Stimulated activated CD8-positive, alpha-beta memory T cell treated with anti-CD3 and anti-CD28 coated beads, Interleukin-7, amount 100 ng/mL, for 4 hours (primary cell): Measurements from ENCODE around the gene TRPV4.
"Not testable (repeated sequence)": the region's sequence is repeated elsewhere in the genome, so short reads cannot be mapped to it uniquely, and the experiment has no call there.

ENCODE experiments used
- DNase-seq, 2 donors: peaks; one replicate each; pipeline ENCODE4 v3.0.0-alpha.2; 2020; ENCODE audit warnings: low read depth in 2 of 2

Gene TRPV4

DNA sequence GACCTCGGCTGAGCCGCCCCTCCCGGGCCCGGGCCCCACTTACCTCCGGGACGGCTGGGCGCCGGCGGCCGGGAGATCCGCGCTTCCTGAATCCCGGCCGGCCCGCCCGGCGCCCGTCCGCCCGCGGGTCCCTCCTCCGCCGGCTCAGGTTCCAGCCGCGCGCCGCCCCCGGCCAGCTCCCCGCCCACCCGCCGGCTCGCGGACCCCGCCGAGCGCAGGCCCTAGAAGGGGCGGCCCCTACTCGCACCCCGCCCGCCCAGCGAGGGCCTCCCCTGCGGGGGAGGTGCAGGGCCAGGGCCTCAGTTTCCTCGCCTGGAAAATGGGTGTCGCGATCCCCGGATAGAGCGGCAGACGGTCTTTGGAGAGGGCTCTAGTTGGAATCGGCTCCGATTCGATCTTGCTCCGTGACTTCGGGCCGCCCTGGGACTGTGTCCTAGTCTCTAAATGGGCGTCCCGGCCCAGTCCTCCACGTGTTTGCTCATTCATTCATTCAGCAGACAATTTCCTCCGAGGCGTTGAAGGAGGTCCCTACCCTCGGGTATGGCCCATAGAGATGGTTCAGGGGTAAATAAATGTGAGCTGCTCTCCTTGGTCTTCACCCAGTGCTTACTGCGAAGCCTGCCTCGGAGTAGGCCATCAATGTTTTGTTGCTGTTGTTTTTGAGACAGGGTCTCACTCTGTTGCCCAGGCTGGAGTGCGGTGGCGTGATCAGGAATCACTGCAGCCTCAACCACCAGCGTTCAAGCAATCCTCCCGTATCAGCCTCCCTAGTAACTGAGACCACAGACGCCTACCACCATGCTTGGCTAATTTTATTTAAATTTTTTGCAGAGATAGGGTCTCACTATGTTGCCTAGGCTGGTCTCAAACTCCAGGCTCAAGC, at the start of gene TRPV4:
Gene TRPV4, minus strand, starts transcription at position 92 of the 883 bp plus-strand sequence. CDS start 18,602 bp downstream, outside the sequence.
- no peak for DNase-seq

DNA sequence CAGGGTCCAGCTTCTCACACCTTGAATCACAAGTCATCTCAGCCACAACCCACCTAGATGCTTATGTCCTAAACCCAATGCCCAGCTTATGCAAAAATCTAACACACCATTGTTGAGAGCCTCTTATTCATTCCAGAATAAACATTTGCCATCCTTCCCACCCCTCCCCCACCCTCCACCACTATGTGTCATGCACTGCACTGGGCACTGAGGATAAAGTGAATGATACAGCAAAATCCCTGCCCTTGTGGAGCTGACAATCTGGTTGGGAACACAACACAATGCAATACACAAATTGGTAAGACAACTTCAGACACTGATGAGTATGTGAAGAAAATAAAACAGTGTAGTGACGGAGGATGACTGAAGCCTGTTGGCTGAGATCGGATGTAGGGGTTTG, 48.6 kb upstream of the TRPV4 start:
- DNase-seq: no peak

DNA sequence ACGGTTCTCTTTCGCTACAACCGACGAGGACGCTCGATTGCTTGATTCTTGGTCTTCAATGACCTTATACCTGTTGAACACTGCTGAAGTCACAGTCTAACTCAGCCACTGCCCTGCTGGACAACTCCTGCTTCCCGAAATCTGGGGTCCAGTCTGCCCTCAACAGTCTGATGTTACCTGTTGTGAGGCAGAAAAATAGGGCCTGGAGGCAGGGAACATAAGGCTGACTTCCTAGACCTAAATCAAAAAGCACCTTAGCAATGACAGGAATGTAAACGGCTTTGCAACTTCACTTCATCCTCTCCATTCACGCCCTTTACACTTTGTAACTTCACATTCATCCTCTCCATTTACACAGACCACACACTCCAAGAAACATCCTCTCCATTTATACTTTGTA, 47.7 kb upstream of the TRPV4 start:
- DNase-seq: no peak

DNA sequence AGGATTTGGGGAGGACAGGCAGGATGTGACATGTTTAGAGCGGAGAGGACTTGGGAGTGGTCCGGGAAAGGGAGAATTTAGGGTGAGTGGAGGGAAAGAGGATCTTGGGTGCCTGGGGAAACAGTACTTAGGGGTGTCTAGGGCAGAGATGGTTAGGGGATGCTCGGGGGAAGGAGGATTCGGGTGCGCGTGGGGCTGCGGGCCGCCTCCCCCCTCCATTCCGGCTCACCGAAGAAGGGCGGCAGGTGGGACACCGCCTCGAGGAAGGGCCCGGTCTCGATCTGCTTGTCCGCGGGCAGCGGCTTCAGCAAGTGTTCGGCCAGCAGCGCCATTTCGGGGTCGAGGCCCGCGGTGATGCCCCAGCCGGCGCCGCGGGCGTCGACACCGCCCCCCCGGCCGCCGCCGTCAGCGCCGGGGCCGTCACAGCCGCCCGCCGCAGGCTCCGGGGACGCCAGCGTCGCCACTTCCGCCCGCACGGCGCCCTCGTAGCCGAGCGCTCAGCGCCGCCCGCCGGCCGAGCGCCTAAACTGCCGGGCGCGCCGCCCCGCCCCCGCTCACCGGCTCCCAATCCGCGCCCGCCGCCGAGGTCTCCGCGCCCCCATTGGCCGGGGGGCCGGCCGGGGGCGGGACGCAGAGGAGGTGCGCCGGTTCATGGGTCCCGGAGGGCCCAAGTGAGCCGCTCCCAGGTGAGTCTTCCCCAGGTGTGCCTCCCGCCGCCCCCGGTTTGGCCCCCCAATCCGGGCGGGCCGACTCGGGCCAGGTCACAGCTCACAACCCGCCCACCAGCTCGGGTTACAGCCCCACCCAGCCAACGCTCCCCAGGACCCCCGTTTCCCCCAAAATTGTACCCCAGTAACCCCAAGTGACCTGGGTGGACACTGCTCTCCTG, 47.1 kb upstream of the TRPV4 start, which contains the start of gene GLTP:
Gene GLTP, minus strand, starts transcription at position 499 of the 889 bp plus-strand sequence. Its CDS starts 167 bp downstream, at position 332.
- peak; percentile 67 to 90 for DNase-seq

DNA sequence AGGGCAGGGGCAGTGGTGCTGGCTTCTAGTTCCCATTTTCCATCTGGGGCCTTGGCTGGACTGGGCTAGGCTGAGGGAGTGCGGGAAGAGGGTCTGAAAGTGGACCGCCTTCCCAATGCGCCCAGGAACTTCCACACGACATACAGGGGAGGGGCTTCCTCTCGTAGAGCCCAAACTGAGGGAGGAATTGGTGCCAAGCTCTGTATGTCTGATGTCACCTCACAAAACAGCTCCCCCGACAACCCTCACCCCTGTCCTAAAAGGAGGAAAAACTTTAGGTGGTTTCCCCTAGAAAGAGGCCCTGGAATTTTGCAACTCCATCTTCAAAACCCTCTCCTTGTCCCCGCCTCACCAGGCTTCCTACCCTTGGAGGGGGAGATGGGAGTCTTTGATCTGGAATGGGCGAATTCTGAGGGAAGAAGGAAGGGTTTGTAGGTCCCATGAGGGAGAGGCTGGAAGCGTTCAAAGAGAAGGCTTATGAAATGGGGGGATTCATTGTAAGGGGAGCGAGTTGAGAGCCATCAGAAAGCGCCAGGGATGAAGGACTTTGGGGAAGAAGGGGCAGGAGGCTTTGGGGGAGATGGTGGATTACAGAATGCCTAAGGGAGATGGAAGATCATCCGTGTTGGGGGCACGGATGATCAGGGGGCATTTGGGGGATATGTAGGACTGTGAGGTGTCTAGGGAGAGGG, 46.3 kb upstream of the TRPV4 start:
- DNase-seq: no peak

DNA sequence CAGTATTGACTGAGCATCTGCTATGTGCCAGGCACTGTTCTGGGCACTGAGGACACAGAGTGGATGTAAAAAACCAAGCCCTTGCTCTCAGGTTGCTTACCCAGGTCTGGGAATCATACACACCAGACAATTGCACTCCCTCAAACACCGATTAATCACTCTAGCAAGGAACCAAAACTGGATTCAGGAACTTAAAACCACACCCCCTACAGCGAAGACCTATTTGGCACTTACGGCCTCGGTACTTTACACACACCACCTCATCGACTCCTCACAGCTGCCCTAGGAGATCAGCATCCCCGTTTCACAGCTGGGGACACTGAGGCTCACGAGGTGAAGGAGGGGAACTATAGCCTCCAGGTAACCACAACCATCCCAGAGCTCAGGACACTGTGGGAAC, 45.6 kb upstream of the TRPV4 start:
- DNase-seq: no peak

DNA sequence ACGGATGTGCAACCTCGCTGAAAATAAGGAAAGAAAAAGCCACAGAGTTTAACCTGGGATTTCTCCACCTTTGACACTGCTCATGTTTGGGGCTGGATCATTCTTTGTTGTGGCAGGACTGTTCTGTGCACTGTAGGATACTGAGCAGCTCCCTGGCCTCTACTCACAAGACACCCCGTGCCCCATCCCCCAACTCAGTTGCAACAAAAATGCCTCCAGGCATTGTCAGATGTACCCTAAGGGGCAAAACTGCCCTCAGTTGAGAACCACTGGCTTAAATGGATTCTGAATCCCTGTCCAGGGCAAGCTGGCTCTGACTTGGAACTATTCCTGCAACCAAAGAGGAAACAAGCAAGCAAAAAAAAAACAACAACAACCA, 45.0 kb upstream of the TRPV4 start:
- no peak for DNase-seq

DNA sequence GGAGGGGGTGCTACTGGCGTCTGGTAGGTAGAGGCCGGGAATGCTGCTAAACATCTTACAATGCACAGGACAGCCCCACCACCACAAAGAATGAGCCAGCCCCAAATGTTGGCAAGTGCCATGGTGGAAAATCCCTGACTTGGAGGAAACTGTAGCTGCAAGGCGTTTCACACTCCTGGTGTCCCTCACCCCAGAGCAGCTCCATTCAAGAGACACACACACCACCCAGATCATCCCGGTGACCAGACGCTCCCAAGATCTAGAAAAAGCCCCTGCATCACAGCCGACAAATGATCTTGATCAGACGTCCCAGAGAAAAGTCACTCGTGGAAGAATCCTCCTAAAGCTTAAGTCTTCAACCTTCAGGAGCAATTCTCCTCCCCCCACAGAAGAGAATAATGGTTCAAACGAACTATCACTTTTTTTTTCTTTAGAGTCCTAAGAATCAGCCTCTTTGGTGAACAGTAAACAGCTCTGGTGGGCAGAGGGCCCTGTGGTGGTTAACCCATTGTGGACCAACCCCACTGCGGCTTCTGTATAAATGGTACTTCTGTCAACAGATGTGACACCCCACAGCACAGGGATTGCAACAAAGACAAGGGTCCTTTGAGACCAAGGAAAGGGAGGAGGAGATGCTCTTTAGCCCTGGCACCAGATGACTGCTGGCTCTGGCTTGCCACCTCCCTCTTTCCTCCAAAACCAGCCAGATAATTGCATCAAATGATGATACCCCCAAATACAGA, 44.5 kb upstream of the TRPV4 start:
- DNase-seq: no peak

DNA sequence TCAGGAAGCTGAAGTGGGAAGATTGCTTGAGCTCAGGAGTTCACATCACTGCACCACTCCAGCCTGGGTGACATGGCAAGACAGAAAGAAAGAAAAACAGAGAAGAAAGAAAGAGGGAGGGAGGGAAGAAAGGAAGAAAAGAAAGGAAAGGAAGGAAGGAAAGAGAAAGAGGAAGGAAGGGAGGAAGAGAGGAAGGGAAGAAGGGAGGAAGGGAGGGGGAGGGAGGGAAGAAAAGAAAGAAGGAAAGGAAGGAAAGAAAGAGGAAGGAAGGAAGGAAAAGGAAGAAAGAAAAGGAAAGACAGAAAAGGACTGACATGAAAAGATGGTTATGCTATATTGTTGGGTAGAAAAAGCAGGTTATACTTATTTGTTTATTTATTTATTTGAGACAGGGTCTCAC, 43.2 kb upstream of the TRPV4 start:
- DNase-seq: no peak

DNA sequence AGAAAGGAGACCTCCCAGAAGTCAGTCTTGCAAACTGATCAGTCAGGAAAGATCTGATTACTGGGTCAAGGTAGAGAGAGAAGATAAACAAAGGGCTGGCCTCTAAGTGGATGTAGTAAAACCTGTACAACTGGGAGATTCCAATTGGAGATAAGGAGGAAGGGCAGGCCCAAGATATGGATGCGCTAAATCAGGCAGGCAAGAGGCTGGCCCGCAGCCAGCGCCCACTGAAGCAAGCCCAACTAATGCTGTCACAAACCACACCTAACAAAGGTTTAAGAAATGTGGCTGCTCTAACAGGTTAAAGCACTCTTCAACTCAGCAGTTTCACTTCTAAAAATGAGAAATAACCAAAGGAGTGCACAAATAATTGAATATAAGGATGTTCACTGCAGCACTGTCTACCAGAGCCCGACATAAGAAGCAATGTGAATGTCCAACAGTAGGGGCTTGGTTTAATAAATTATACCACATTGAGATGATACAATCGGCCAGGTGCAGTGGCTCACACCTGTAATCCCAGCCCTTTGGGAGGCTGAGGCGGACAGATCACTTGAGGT, 42.5 kb upstream of the TRPV4 start:
- DNase-seq: no peak

DNA sequence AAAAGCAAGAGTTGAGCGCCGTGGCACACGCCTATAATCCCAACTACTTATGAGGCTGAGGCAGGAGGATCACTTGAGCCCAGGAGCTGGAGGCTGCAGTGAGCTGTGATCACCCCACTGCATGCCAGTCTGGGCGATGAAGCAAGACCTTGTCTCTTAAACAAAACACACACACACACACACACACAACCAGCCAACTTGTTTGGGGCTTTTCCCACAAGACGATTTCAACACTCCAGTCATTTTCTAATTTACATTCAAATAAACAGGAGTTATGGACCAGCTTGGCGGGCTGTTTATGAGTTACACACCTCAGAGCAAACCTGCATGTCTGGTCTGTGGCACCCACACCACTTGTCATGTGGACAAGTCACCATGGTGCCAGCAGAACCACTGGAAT, 40.5 kb upstream of the TRPV4 start:
- no peak for DNase-seq

DNA sequence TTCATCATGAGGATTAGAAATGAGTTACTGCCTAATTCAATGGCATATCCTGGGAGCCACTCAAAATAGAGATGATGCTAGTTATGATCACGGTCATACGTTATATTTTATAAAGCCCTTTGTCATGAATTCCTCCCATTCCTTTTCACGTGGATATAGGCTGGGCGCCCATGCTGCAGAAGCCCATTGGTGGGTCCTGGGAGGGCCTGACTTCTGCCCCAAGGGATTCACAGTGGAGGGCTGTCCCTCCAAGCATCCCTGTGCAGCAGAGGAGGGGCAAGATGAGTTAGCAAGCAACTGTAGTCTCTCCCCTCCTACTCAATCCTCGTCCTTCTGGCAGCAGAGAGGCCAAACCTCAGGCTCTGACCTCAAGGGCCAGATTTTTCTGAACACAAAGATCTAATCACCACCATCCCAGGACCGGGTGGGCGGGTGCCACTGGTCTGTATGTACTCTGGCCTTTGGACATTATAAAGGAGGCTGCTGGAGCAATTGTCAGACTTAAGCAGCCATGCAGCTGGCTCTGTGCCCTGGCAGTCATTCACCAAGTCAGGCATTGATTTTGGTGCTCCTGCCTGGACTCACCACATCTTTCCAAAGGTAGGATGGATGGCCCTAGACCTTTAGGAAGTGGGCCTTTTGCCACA, 38.6 kb upstream of the TRPV4 start:
- no peak for DNase-seq

DNA sequence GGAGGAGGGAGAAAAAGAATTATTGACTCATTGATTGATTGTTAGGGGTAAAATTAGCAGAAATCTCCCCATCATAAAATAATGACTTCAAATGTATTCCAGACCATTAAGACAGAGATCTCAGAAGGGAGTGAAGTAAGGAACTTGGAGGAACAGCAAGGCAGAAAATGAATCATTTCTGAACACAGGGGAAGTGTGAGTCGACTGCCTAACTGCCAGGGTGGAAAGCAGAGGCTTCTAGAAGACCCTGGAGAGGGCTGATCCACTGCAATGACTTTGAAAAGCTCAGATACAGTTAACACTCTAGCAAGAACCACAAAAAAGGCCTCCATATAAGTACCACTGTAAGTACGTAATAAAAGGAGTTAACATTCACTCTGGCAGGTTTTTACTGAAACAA, 37.5 kb upstream of the TRPV4 start:
- DNase-seq: no peak

DNA sequence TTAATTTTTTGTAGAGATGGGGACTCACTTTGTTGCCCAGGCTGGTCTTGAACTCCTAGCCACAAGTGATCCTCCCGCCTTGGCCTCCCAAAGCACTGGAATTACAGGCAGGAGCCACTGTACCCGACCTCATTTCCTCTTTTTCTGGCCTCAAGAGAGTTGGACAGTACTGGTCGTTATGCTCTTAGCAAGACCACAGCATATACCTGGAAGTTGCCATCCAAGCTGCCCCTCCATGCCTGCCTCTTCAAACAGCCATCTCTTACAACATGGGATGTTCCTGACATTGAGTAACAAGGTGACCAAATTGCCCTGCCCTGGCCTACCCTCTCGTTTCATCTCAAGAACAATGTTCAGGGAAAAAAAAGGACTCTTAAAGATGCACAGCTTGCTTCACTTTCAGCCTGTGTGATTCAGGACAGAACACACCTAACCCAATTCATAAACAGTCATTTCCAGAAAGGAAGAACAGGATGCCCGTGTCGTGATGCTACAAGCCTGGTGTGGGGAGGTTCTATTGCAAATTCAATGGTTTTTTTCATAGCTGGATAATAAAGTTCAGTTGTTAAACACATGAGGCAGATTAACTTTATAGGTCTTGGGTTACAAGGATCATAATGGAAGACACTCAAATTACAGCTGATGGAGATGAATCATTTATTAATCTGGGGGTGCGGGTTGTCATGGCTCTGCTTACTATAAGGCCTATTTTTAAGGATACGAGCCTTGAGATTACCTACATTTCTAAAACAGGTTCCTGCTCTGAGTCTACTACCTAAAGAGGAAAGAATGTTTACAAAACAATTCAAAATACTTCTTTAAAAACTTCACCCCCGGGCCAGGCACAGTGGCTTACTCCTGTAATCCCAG, 35.2 kb upstream of the TRPV4 start:
- no peak for DNase-seq

DNA sequence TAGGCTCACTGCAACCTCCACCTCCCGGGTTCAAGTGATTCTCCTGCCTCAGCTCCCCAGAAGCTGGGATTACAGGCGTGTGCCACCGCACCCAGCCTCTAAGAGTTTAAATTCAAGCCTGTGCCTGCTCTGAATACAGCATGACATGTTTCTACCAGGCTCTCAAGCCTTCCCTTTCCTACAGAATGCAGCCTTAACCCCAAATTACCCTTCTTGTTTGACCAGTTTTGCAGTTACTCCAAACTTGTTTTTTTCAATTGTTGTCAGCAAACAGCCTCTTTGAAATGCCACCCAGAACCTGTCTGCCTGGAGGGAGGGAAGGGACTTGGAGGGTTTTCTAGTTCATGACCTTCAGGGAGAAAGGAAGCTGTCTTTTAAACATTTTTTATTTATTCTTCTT, 31.7 kb upstream of the TRPV4 start:
- no peak for DNase-seq

DNA sequence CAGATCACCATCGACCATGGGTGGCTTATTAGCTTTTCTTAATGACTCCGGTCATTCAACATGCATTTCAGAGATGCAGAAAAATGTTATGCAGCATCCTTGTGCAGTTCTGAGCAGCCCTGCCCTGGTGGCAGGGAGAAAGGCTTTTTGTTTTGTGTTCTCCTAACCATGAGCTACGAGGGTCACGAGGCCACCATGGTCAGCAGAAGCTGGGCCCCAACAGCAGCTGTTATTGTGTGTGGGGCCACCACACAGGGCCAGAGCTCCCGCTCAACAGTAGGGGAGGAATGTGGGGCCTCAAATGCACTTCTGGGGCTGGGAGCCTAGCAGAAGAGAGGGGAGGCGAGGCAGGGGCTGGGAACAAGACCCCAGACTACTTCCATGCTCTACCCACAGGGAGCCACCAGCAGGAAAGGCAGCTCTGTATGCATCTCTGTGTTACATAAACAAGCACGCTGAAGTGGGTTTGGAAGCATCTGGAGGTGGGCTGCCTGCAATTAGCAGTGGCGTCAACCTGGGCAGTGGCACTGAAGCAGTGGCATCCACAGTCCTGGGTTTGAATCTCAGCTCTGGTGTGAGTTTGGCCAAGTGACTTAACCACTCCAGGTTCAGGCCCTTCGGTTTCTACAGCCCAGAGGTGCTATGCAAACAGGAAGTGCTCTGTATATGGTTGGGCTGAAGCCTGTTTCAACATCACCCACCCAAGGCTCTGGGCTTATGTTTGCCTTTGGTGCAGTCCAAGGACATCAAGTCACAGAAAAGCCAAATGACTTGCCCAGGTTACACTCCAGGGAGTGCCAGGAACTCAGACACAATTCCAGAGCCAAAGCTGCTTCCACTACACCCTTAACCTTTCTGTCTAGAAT, 30.9 kb upstream of the TRPV4 start:
- no peak for DNase-seq

DNA sequence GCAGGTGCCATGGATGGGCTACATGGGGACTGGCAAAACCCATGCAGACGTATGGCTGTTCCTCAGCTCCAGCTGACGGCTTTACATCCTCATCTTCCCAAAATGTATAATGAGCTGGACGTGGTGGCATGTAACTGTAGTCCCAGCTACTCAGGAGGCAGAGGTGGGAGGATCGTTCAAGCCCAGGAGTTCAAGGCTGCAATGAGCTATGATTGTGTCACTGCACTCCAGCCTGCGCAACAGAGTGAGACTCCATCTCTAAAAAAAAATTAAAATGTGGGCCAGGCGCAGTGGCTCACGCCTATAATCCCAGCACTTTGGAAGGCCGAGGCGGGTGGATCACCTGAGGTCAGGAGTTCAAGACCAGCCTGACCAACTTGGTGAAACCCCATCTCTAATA, 29.3 kb upstream of the TRPV4 start:
- DNase-seq: not testable (repeated sequence)

DNA sequence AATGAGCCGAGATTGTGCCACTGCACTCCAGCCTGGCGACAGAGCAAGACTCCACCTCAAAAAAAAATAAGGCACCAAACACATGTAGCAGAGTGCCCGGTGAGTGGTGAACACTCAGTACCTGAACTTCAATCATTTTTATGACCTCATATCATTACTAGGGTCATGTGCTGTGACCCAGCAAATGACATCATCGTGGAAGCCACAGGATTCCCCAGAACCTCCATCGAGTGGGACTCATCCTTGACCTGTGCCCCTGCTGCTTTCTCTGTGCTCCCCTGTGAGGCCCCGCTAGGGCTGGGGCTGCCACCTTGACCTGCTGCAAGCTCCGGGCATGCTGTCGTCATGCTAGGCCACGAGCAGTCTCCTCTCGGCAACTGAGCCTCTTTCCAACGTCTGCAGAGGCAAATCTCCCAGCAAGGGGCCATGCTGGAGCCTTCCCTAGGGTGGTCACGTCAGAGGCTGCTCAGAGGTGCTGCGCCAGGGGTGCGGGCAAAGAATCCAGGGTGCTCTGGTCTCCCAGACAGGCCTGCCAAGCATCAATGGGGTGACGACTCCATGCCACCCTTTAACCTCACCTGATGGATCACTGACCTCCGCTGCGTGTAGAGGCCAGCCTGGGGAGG, 28.6 kb upstream of the TRPV4 start:
- no peak for DNase-seq
